ENCODE data around the gene NRXN3. TPM values are rescaled to one million over a fixed set of nuclear protein-coding genes. Genes with fewer than 3 reads are reported as not detected.

Gene NRXN3
- total RNA-seq, 4 donors from 2014 or later, result 0.04 to 0.16 TPM; not detected in 2

- in situ Hi-C loops (cut with MboI; ENCODE audit: low sequenced_read_pairs in 4 of 4) (no loop called here), intact Hi-C loops (cut with DNase I; ENCODE audit: low total_unique reads) (no loop called here)
- no peaks in the 10 kb centered on the region for H3K27me3 ChIP-seq
- H3K4me1 ChIP-seq, result no peaks in the 10 kb centered on the region
- ATAC-seq, result no peak
- H3K36me3 ChIP-seq, result no peaks in the 10 kb centered on the region
- no peak overlapping the region for H3K4me3 ChIP-seq
- DNase-seq, result no peak
- no peaks in the 10 kb centered on the region for H3K9me3 ChIP-seq
- TF ChIP-seq CTCF (IDR thresholded peaks at IDR 0.05 in 4 of 5, conservative IDR thresholded peaks at IDR 0.05 in 1 of 5) (no peak), POLR2A (IDR thresholded peaks at IDR 0.05) (no peak)
- H3K27ac ChIP-seq, result no peak overlapping the region
Measured at GRCh38 chr14:78130356-78130755, 39.8 kb upstream of the NRXN3 start.

GRCh38 chr14:78131201-78131600 lies 39.0 kb upstream of the NRXN3 start:
- Histone ChIP-seq H3K4me1 (no peaks in the 10 kb centered on the region), H3K9me3 (no peaks in the 10 kb centered on the region), H3K36me3 (no peaks in the 10 kb centered on the region), H3K4me3 (no peak overlapping the region), H3K27me3 (no peaks in the 10 kb centered on the region), H3K27ac (no peak overlapping the region)
- in situ Hi-C loops (cut with MboI; ENCODE audit: low sequenced_read_pairs in 4 of 4), result no loop called here
- TF ChIP-seq CTCF (IDR thresholded peaks at IDR 0.05 in 4 of 5, conservative IDR thresholded peaks at IDR 0.05 in 1 of 5), result no peak
- no peak for TF ChIP-seq POLR2A (IDR thresholded peaks at IDR 0.05)
- ATAC-seq, result no peak
- intact Hi-C loops (cut with DNase I; ENCODE audit: low total_unique reads), result no loop called here
- DNase-seq, result no peak

GRCh38 chr14:78131616-78132015 lies 38.6 kb upstream of the NRXN3 start:
- intact Hi-C loops (cut with DNase I; ENCODE audit: low total_unique reads), result no loop called here
- ATAC-seq, result no peak
- Histone ChIP-seq H3K4me3 (no peak overlapping the region), H3K9me3 (no peaks in the 10 kb centered on the region), H3K27me3 (no peaks in the 10 kb centered on the region), H3K4me1 (no peaks in the 10 kb centered on the region), H3K27ac (no peak overlapping the region), H3K36me3 (no peaks in the 10 kb centered on the region)
- no peak for TF ChIP-seq CTCF (IDR thresholded peaks at IDR 0.05 in 4 of 5, conservative IDR thresholded peaks at IDR 0.05 in 1 of 5)
- TF ChIP-seq POLR2A (IDR thresholded peaks at IDR 0.05), result no peak
- DNase-seq, result no peak
- in situ Hi-C loops (cut with MboI; ENCODE audit: low sequenced_read_pairs in 4 of 4), result no loop called here

GRCh38 chr14:78135450-78135891 lies 34.7 kb upstream of the NRXN3 start:
- intact Hi-C loops (cut with DNase I; ENCODE audit: low total_unique reads), result no loop called here
- in situ Hi-C loops (cut with MboI; ENCODE audit: low sequenced_read_pairs in 4 of 4), result no loop called here
- H3K27ac ChIP-seq, result no peak overlapping the region
- no peaks in the 10 kb centered on the region for H3K4me1 ChIP-seq
- DNase-seq, result no peak
- no peak overlapping the region for H3K4me3 ChIP-seq
- H3K36me3 ChIP-seq, result no peaks in the 10 kb centered on the region
- ATAC-seq, result no peak
- no peaks in the 10 kb centered on the region for H3K9me3 ChIP-seq
- H3K27me3 ChIP-seq, result no peaks in the 10 kb centered on the region
- TF ChIP-seq CTCF (IDR thresholded peaks at IDR 0.05 in 4 of 5, conservative IDR thresholded peaks at IDR 0.05 in 1 of 5) (no peak), POLR2A (IDR thresholded peaks at IDR 0.05) (no peak)

GRCh38 chr14:78136695-78137094 lies 33.5 kb upstream of the NRXN3 start:
- H3K9me3 ChIP-seq, result no peaks in the 10 kb centered on the region
- TF ChIP-seq CTCF (IDR thresholded peaks at IDR 0.05 in 4 of 5, conservative IDR thresholded peaks at IDR 0.05 in 1 of 5) (no peak), POLR2A (IDR thresholded peaks at IDR 0.05) (no peak)
- H3K4me1 ChIP-seq, result no peaks in the 10 kb centered on the region
- DNase-seq, result no peak
- no peak for ATAC-seq
- intact Hi-C loops (cut with DNase I; ENCODE audit: low total_unique reads) (no loop called here), in situ Hi-C loops (cut with MboI; ENCODE audit: low sequenced_read_pairs in 4 of 4) (no loop called here)
- H3K27ac ChIP-seq, result no peak overlapping the region
- no peaks in the 10 kb centered on the region for H3K36me3 ChIP-seq
- no peak overlapping the region for H3K4me3 ChIP-seq
- H3K27me3 ChIP-seq, result no peaks in the 10 kb centered on the region
